ENCODE data around the gene TMEM232.

GRCh38 chr5:110616009-110616408 lies 110.5 kb downstream of the TMEM232 start:
- no peak for TF ChIP-seq CTCF (conservative IDR thresholded peaks at IDR 0.05; ENCODE audit: low read depth, low read length)
- TF ChIP-seq MAZ (IDR thresholded peaks at IDR 0.05; ENCODE audit: borderline replicate concordance, low read depth, low read length), result no peak
- TF ChIP-seq MAFK (IDR thresholded peaks at IDR 0.05; ENCODE audit: low read depth, low read length), result no peak
